HCT116 (cell line): ENCODE data around the gene NDE1. TPM values are rescaled to one million over a fixed set of nuclear protein-coding genes. Genes with fewer than 3 reads are reported as not detected.

Experiments
- ATAC-seq: fragments of 200-7000 bp; cut with Tn5 transposase; 2 replicates; pipeline ENCODE4 v1.9.1; 2020; ENCODE audit warnings: mild to moderate bottlenecking, moderate library complexity
- BruUV-seq: library from RNA; stranded (reverse); fragments of 400-500 nt; replicated peaks from 2 replicates; lab custom pipeline; 2021; lab: Mats Ljungman, UMichigan
- CTCF ChIA-PET: fragments of 300-600 bp; sonication (Branson Sonifier 250); formaldehyde crosslinking; loops from one replicate; lab custom pipeline; 2021; ENCODE audit warnings: antibody characterized with exemption; lab: Charles Lee
- POLR2A ChIA-PET: fragments of 300-600, 350-600 bp; sonication (Branson Sonifier 250); formaldehyde crosslinking; loops from one replicate; lab custom pipeline; 2021; ENCODE audit warnings: antibody characterized with exemption; lab: Charles Lee
- RAD21 ChIA-PET, 2 experiments: fragments of 300-600 bp; sonication (Branson Sonifier 250); formaldehyde crosslinking; loops; one replicate each; lab custom pipeline; 2023; ENCODE audit warnings: low total read pairs in 2 of 2; ENCODE audit not compliant: uncharacterized antibody in 2 of 2, unreplicated experiment in 2 of 2, low non-redundant PET in 1 of 2; lab: Charles Lee
- DNase-seq: peaks from one replicate; pipeline ENCODE4 v3.0.0-alpha.2; 2010; ENCODE audit warnings: low read depth, low spot score
- H2AFZ ChIP-seq: fragments of 200-600 bp; shearing (Covaris generic), sonication (generic); 2 replicates; pipeline ENCODE4 v1.6.1; 2017; ENCODE audit warnings: low read depth, mixed run types, mixed read lengths, antibody characterized with exemption, low read length; ENCODE audit not compliant: poor library complexity, severe bottlenecking
- H3K27ac ChIP-seq: 2 replicates; pipeline ENCODE4 v1.5.1; 2012; ENCODE audit warnings: low read depth, low read length
- H3K27me3 ChIP-seq: fragments of 200-600 bp; sonication (generic); 2 replicates; pipeline ENCODE4 v1.6.1; 2016; ENCODE audit warnings: mixed run types, low read length, mixed read lengths; ENCODE audit not compliant: insufficient read depth
- H3K36me3 ChIP-seq, 2 experiments: fragments of 200-500 bp in 1 of 2; fragments of 200-600 bp in 1 of 2; sonication (Bioruptor generic) in 1 of 2; sonication (generic) in 1 of 2; 2 replicates each; pipeline versions ENCODE4 v1.5.1 to v1.6.1; 2014 to 2016; ENCODE audit warnings: low read length in 2 of 2, inconsistent platforms in 1 of 2, mixed read lengths in 1 of 2, mixed run types in 1 of 2; ENCODE audit not compliant: insufficient read depth in 2 of 2, control insufficient read depth in 1 of 2
- H3K4me1 ChIP-seq, 2 experiments: fragments of 200-600 bp in 1 of 2; sonication (generic) in 1 of 2; 2 replicates each; pipeline versions ENCODE4 v1.5.1 to v1.6.1; 2012 to 2017; ENCODE audit warnings: low read length in 2 of 2, inconsistent platforms in 1 of 2, mild to moderate bottlenecking in 1 of 2, mixed read lengths in 1 of 2, mixed run types in 1 of 2, moderate library complexity in 1 of 2; ENCODE audit not compliant: insufficient read depth in 2 of 2, control insufficient read depth in 1 of 2
- H3K4me2 ChIP-seq: fragments of 200-600 bp; sonication (generic); 2 replicates; pipeline ENCODE4 v1.6.1; 2017; ENCODE audit warnings: mixed run types, low read length, mixed read lengths
- H3K4me3 ChIP-seq, 2 experiments: fragments of 200-600 bp in 1 of 2; sonication (generic) in 1 of 2; replicated peaks in 1 of 2; 2 replicates each; pipeline ENCODE4 v1.5.1; 2011 to 2016; ENCODE audit warnings: low read length in 2 of 2, control low read depth in 1 of 2, low read depth in 1 of 2, mild to moderate bottlenecking in 1 of 2, mixed read lengths in 1 of 2, mixed run types in 1 of 2
- H3K79me2 ChIP-seq: fragments of 200-600 bp; sonication (generic); 2 replicates; pipeline ENCODE4 v1.6.1; 2017; ENCODE audit warnings: mild to moderate bottlenecking, mixed run types, low read length, moderate library complexity, mixed read lengths; ENCODE audit not compliant: insufficient read depth
- H3K9ac ChIP-seq: fragments of 200-600 bp; sonication (generic); 2 replicates; pipeline ENCODE4 v1.6.1; 2016; ENCODE audit warnings: low read length, mixed read lengths
- H3K9me2 ChIP-seq: fragments of 200-600 bp; sonication (generic), shearing (Covaris generic); 2 replicates; pipeline ENCODE4 v1.6.1; 2017; ENCODE audit warnings: mixed run types, mild to moderate bottlenecking, moderate library complexity; ENCODE audit not compliant: insufficient read depth
- H3K9me3 ChIP-seq, 2 experiments: fragments of 200-500 bp in 1 of 2; fragments of 200-600 bp in 1 of 2; sonication (Bioruptor generic) in 1 of 2; sonication (generic) in 1 of 2; 2 replicates each; pipeline ENCODE4 v1.6.1; 2014 to 2017; ENCODE audit warnings: low read length in 2 of 2, mixed read lengths in 2 of 2, inconsistent platforms in 1 of 2, low read depth in 1 of 2, mild to moderate bottlenecking in 1 of 2, mixed run types in 1 of 2, moderate library complexity in 1 of 2; ENCODE audit not compliant: control insufficient read depth in 1 of 2, insufficient read depth in 1 of 2
- H4K20me1 ChIP-seq: fragments of 200-600 bp; sonication (generic), shearing (Covaris generic); 2 replicates; pipeline ENCODE4 v1.6.1; 2017; ENCODE audit warnings: mixed run types, mild to moderate bottlenecking, moderate library complexity; ENCODE audit not compliant: insufficient read depth
- REST ChIP-seq: IDR thresholded peaks from 2 replicates; pipeline ENCODE4 v1.6.1; 2012; ENCODE audit warnings: low read depth
- SP1 ChIP-seq: IDR thresholded peaks from 2 replicates; pipeline ENCODE4 v1.6.1; 2012; ENCODE audit warnings: low read depth
- ZBTB33 ChIP-seq: IDR thresholded peaks from 2 replicates; pipeline ENCODE4 v1.6.1; 2011; ENCODE audit warnings: mild to moderate bottlenecking, low read length, moderate library complexity; ENCODE audit not compliant: insufficient replicate concordance; ENCODE audit errors: extremely low read depth
- ZFX ChIP-seq: fragments of 450-650 bp; IDR thresholded peaks from 2 replicates; pipeline ENCODE4 v1.6.1; 2017
- intact Hi-C: fragments of 100-400 bp; cut with micrococcal nuclease; formaldehyde crosslinking; loops from 2 replicates; pipeline ENCODE4 v1.10.0; 2022
- total RNA-seq: library from RNA; stranded (reverse); gene quantifications from one replicate; pipeline ENCODE4 v1.2.1, GENCODE V29; 2021; ENCODE audit not compliant: unreplicated experiment

The NDE1 gene
- total RNA-seq, 1 experiment from 2014 or later, result 103 TPM

- Histone ChIP-seq H3K27ac (no peak overlapping the region), H3K9me3 (no peaks in the 10 kb centered on the region), H3K4me1 (no peaks in the 10 kb centered on the region), H3K4me2 (no peak overlapping the region), H2AFZ (no peak overlapping the region), H3K27me3 (no peaks in the 10 kb centered on the region), H3K79me2 (no peaks in the 10 kb centered on the region), H4K20me1 (no peaks in the 10 kb centered on the region), H3K36me3 (no peaks in the 10 kb centered on the region), H3K9ac (no peak overlapping the region), H3K4me3 (no peak overlapping the region), H3K9me2 (no peaks in the 10 kb centered on the region)
- DNase-seq, result no peak
- intact Hi-C loops, result no loop called here
- POLR2A ChIA-PET, result no interaction called here
- no TSS peak for BruUV-seq
- RAD21 ChIA-PET, result no interaction called here
- CTCF ChIA-PET, result no interaction called here
- ATAC-seq, result no peak
- TF ChIP-seq ZBTB33 (no peak), REST (no peak), ZFX (no peak), SP1 (no peak)
Observed at GRCh38 chr16:15772579-15773293, 122.7 kb downstream of the NDE1 start.
